ENCODE data around the gene SYNGR2. TPM values are rescaled to one million over a fixed set of nuclear protein-coding genes. Genes with fewer than 3 reads are reported as not detected.
"Not testable (repeated sequence)": the region's sequence is repeated elsewhere in the genome, so short reads cannot be mapped to it uniquely, and the experiment has no call there.

The SYNGR2 gene
- total RNA-seq, 1 experiment from 2014 or later, result 169 TPM

- DNase-seq, result no peak
- Histone ChIP-seq H3K9me3 (no peaks in the 10 kb centered on the region), H3K27me3 (replicated peaks; ENCODE audit: control insufficient read depth, insufficient read depth, low read length) (no peaks in the 10 kb centered on the region), H3K36me3 (ENCODE audit: control insufficient read depth, insufficient read depth, low read length) (no peaks in the 10 kb centered on the region), H3K4me3 (ENCODE audit: low read depth, low read length) (no peak overlapping the region), H3K4me1 (peaks cover 11% of the 10 kb centered on the region)
- intact Hi-C loops (cut with micrococcal nuclease; ENCODE audit: unreplicated experiment), result loop anchor here (5.0 kb wide), 1 partner anchor 39 kb away; the partner anchor contains the start of gene TMC6
- BruUV-seq (replicated peaks), result no TSS peak
- ChIA-PET POLR2A (no interaction called here), CTCF (no interaction called here)
- Mint-ChIP-seq H3K4me3 (ENCODE audit: unreplicated experiment) (no peak overlapping the region), H3K27ac (ENCODE audit: unreplicated experiment) (no peak overlapping the region), H3K36me3 (ENCODE audit: insufficient read depth, unreplicated experiment) (peaks cover 34% of the 10 kb centered on the region), H3K9me3 (ENCODE audit: unreplicated experiment) (no peaks in the 10 kb centered on the region), H3K4me1 (ENCODE audit: low read depth, unreplicated experiment) (no peaks in the 10 kb centered on the region), H3K27me3 (ENCODE audit: insufficient read depth, unreplicated experiment) (no peaks in the 10 kb centered on the region)
- peak in 1 of 2 experiments; percentile 8 for TF ChIP-seq CTCF (IDR thresholded peaks at IDR 0.05; ENCODE audit: insufficient read depth in 1 of 2, low read depth in 1 of 2, low read length in 1 of 2, severe bottlenecking in 1 of 2, unreplicated experiment in 1 of 2)
These were observed 2.0 kb upstream of the SYNGR2 start for GRCh38 chr17:78166416-78166815.

- POLR2A ChIA-PET, result interaction anchor here (0.8 to 1.9 kb wide), 4 partner anchors 13 to 41 kb away, joined by 3 to 12 read pairs (median 4); partner anchors contain the start of genes AFMID and TK1
- Histone ChIP-seq H3K4me3 (ENCODE audit: low read depth, low read length) (peak overlapping the region; percentile 95), H3K4me1 (peaks cover 23% of the 10 kb centered on the region), H3K27me3 (replicated peaks; ENCODE audit: control insufficient read depth, insufficient read depth, low read length) (no peaks in the 10 kb centered on the region), H3K36me3 (ENCODE audit: control insufficient read depth, insufficient read depth, low read length) (no peaks in the 10 kb centered on the region; the same call in 1 of the 2 replicates), H3K9me3 (no peaks in the 10 kb centered on the region)
- Mint-ChIP-seq H3K27me3 (ENCODE audit: insufficient read depth, unreplicated experiment) (no peaks in the 10 kb centered on the region), H3K4me3 (ENCODE audit: unreplicated experiment) (peak overlapping the region; percentile 76), H3K9me3 (ENCODE audit: unreplicated experiment) (no peaks in the 10 kb centered on the region), H3K4me1 (ENCODE audit: low read depth, unreplicated experiment) (peaks cover 22% of the 10 kb centered on the region), H3K36me3 (ENCODE audit: insufficient read depth, unreplicated experiment) (peaks cover 61% of the 10 kb centered on the region), H3K27ac (ENCODE audit: unreplicated experiment) (peak overlapping the region; percentile 61)
- no peak for TF ChIP-seq CTCF (IDR thresholded peaks at IDR 0.05; ENCODE audit: insufficient read depth in 1 of 2, low read depth in 1 of 2, low read length in 1 of 2, severe bottlenecking in 1 of 2, unreplicated experiment in 1 of 2)
- intact Hi-C loops (cut with micrococcal nuclease; ENCODE audit: unreplicated experiment), result loop anchor here (2.0 to 5.0 kb wide), 2 partner anchors 18 to 42 kb away; partner anchors contain the start of genes AFMID, TK1 and TMC6
- no TSS peak for BruUV-seq (replicated peaks)
- peak; percentile 74 to 75 for DNase-seq
- CTCF ChIA-PET, result interaction anchor here (0.5 to 1.4 kb wide), 7 partner anchors 10 to 252 kb away, joined by 3 to 9 read pairs (median 3); partner anchors contain the start of genes TK1 and TMC6
These were observed 767 bp downstream of the SYNGR2 start for GRCh38 chr17:78168903-78169793.

GRCh38 chr17:78170692-78171590 lies 2.6 kb downstream of the SYNGR2 start:
- Histone ChIP-seq H3K27me3 (replicated peaks; ENCODE audit: control insufficient read depth, insufficient read depth, low read length) (no peaks in the 10 kb centered on the region), H3K4me1 (peaks cover 25% of the 10 kb centered on the region), H3K4me3 (ENCODE audit: low read depth, low read length) (no peak overlapping the region), H3K9me3 (no peaks in the 10 kb centered on the region), H3K36me3 (ENCODE audit: control insufficient read depth, insufficient read depth, low read length) (no peaks in the 10 kb centered on the region; the same call in none of the 2 replicates)
- no peak for DNase-seq
- ChIA-PET POLR2A (interaction anchor here (0.6 kb wide), 1 partner anchor 43 kb away, joined by 11 read pairs; the partner anchor contains the start of gene TMC6), CTCF (no interaction called here)
- Mint-ChIP-seq H3K27me3 (ENCODE audit: insufficient read depth, unreplicated experiment) (no peaks in the 10 kb centered on the region), H3K9me3 (ENCODE audit: unreplicated experiment) (no peaks in the 10 kb centered on the region), H3K27ac (ENCODE audit: unreplicated experiment) (peak overlapping the region; percentile 78), H3K36me3 (ENCODE audit: insufficient read depth, unreplicated experiment) (peaks cover 79% of the 10 kb centered on the region), H3K4me3 (ENCODE audit: unreplicated experiment) (peak overlapping the region; percentile 52), H3K4me1 (ENCODE audit: low read depth, unreplicated experiment) (peaks cover 24% of the 10 kb centered on the region)
- no TSS peak for BruUV-seq (replicated peaks)
- no peak for TF ChIP-seq CTCF (IDR thresholded peaks at IDR 0.05; ENCODE audit: insufficient read depth in 1 of 2, low read depth in 1 of 2, low read length in 1 of 2, severe bottlenecking in 1 of 2, unreplicated experiment in 1 of 2)
- intact Hi-C loops (cut with micrococcal nuclease; ENCODE audit: unreplicated experiment), result no loop called here

GRCh38 chr17:78171591-78172248 lies 3.3 kb downstream of the SYNGR2 start:
- DNase-seq; H3K36me3 ChIP-seq (ENCODE audit: control insufficient read depth, insufficient read depth, low read length); H3K9me3 Mint-ChIP-seq (ENCODE audit: unreplicated experiment); H3K27me3 ChIP-seq (replicated peaks; ENCODE audit: control insufficient read depth, insufficient read depth, low read length); H3K4me3 ChIP-seq (ENCODE audit: low read depth, low read length); H3K9me3 ChIP-seq; CTCF ChIA-PET; H3K27me3 Mint-ChIP-seq (ENCODE audit: insufficient read depth, unreplicated experiment); intact Hi-C loops (cut with micrococcal nuclease; ENCODE audit: unreplicated experiment): not testable (repeated sequence)
- peaks cover 87% of the 10 kb centered on the region for H3K36me3 Mint-ChIP-seq (ENCODE audit: insufficient read depth, unreplicated experiment)
- peaks cover 24% of the 10 kb centered on the region for H3K4me1 Mint-ChIP-seq (ENCODE audit: low read depth, unreplicated experiment)
- H3K4me3 Mint-ChIP-seq (ENCODE audit: unreplicated experiment), result peak overlapping the region; percentile 52
- POLR2A ChIA-PET, result interaction anchor here (0.6 kb wide), 1 partner anchor 44 kb away, joined by 11 read pairs; the partner anchor contains the start of gene TMC6
- peak overlapping the region; percentile 78 for H3K27ac Mint-ChIP-seq (ENCODE audit: unreplicated experiment)
- BruUV-seq (replicated peaks), result TSS peak; percentile 12
- peaks cover 25% of the 10 kb centered on the region for H3K4me1 ChIP-seq
